ENCODE data around the gene ZC3H13.

DNA sequence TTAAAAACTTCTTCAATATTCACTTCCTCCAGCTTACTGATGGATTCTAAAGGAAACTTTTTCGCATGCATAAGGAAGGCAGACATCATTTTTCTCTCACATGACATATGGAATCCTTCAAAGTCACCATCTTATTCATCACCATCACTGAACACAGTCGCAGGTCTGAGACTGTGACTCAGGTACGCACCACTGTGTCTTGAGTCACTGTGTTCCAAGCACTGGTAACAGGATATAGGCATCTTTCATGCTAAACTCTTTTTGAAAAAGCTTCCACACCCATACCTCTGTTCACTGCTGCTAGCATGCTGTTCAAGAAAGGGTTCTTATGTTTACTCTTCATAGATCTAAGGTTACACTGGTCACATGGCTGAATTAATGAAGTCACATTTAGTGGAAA is 133.9 kb downstream of the ZC3H13 start:
- TF ChIP-seq CBX3 (IDR thresholded peaks at IDR 0.05; ENCODE audit: borderline replicate concordance, low read depth) = no peak
- no peak for TF ChIP-seq BHLHE40 (IDR thresholded peaks at IDR 0.05; ENCODE audit: borderline replicate concordance in 1 of 2, low read depth in 2 of 2, low read length in 1 of 2)
- no peak for TF ChIP-seq ZNF384 (IDR thresholded peaks at IDR 0.05; ENCODE audit: borderline replicate concordance, low read depth, low read length)
- TF ChIP-seq, protein P1, sequence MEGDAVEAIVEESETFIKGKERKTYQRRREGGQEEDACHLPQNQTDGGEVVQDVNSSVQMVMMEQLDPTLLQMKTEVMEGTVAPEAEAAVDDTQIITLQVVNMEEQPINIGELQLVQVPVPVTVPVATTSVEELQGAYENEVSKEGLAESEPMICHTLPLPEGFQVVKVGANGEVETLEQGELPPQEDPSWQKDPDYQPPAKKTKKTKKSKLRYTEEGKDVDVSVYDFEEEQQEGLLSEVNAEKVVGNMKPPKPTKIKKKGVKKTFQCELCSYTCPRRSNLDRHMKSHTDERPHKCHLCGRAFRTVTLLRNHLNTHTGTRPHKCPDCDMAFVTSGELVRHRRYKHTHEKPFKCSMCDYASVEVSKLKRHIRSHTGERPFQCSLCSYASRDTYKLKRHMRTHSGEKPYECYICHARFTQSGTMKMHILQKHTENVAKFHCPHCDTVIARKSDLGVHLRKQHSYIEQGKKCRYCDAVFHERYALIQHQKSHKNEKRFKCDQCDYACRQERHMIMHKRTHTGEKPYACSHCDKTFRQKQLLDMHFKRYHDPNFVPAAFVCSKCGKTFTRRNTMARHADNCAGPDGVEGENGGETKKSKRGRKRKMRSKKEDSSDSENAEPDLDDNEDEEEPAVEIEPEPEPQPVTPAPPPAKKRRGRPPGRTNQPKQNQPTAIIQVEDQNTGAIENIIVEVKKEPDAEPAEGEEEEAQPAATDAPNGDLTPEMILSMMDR (IDR thresholded peaks at IDR 0.05 in 2 of 3, conservative IDR thresholded peaks at IDR 0.05 in 1 of 3; ENCODE audit: control insufficient read depth in 2 of 3, extremely low read depth in 1 of 3, insufficient read depth in 1 of 3, low read depth in 3 of 3, low read length in 3 of 3) = no peak
- TF ChIP-seq CBX5 (IDR thresholded peaks at IDR 0.05; ENCODE audit: low read depth) = no peak
- no peak for TF ChIP-seq CREM (IDR thresholded peaks at IDR 0.05; ENCODE audit: low read depth)
- no peak for TF ChIP-seq SMC3 (IDR thresholded peaks at IDR 0.05; ENCODE audit: borderline replicate concordance, low read length)
- TF ChIP-seq RB1 (IDR thresholded peaks at IDR 0.05; ENCODE audit: borderline replicate concordance) = no peak
